PC-3 (cell line): ENCODE data around the gene OR10G3.

Source experiments
- EZH2phosphoT487 ChIP-seq: fragments of 300-600 bp; sonication (generic); IDR thresholded peaks from 2 replicates; pipeline ENCODE4 v1.6.1; 2018; ENCODE audit warnings: mild to moderate bottlenecking, antibody characterized with exemption, low read length, borderline replicate concordance
- TF ChIP-seq, protein P1 (sequence below): fragments of 300-600 bp; sonication (generic); conservative IDR thresholded peaks from 2 replicates; pipeline ENCODE4 v1.5.1; 2017; ENCODE audit warnings: antibody characterized with exemption, low read depth, mild to moderate bottlenecking, low read length

DNA sequence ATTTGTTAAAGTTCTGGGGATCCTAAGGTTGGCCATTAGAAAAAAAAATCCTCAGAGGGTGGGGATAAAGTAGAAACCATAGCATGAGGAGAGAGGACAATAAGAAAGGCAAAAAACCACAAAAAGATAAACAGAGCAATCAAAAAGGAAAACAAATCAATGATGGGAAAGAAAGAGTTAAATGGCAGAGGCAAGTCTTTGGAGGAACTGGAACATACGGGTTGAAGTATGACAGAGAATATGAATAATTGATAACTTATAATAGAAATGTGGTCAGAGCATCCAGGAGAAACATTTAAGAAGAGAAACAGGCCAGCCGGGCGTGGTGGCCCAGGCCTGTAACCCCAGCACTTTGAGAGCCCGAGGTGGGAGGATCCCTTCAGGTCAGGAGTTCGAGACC lies 35.9 kb downstream of the OR10G3 start:
- TF ChIP-seq, protein P1, sequence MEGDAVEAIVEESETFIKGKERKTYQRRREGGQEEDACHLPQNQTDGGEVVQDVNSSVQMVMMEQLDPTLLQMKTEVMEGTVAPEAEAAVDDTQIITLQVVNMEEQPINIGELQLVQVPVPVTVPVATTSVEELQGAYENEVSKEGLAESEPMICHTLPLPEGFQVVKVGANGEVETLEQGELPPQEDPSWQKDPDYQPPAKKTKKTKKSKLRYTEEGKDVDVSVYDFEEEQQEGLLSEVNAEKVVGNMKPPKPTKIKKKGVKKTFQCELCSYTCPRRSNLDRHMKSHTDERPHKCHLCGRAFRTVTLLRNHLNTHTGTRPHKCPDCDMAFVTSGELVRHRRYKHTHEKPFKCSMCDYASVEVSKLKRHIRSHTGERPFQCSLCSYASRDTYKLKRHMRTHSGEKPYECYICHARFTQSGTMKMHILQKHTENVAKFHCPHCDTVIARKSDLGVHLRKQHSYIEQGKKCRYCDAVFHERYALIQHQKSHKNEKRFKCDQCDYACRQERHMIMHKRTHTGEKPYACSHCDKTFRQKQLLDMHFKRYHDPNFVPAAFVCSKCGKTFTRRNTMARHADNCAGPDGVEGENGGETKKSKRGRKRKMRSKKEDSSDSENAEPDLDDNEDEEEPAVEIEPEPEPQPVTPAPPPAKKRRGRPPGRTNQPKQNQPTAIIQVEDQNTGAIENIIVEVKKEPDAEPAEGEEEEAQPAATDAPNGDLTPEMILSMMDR: no peak
- no peak for TF ChIP-seq EZH2phosphoT487
